GM21367 (cell line): ENCODE data around the gene COQ10A.
"Not testable (repeated sequence)": the region's sequence is repeated elsewhere in the genome, so short reads cannot be mapped to it uniquely, and the experiment has no call there.

Experiments used
- ATAC-seq: cut with Tn5 transposase; IDR thresholded peaks from one replicate; pipeline ENCODE4 v1.9.1; 2021; ENCODE audit not compliant: unreplicated experiment

COQ10A gene

GRCh38 chr12:56274299-56274698 is 7.6 kb downstream of the COQ10A start:
- ATAC-seq: no peak

- no peak for ATAC-seq
These were observed 12.2 kb downstream of the COQ10A start for GRCh38 chr12:56278905-56279304.

- ATAC-seq: no peak
These were observed 14.1 kb downstream of the COQ10A start for GRCh38 chr12:56280849-56281248.

GRCh38 chr12:56282030-56282429 is 15.3 kb downstream of the COQ10A start:
- ATAC-seq: no peak

- ATAC-seq: no peak
These were observed 15.8 kb downstream of the COQ10A start for GRCh38 chr12:56282579-56282978.

- not testable (repeated sequence) for ATAC-seq
These were observed 17.5 kb downstream of the COQ10A start for GRCh38 chr12:56284263-56284662.

- ATAC-seq: no peak
These were observed 19.5 kb downstream of the COQ10A start for GRCh38 chr12:56286044-56286830.

GRCh38 chr12:56288705-56289387 is 22.1 kb downstream of the COQ10A start:
- no peak for ATAC-seq

GRCh38 chr12:56293795-56294194 is 27.1 kb downstream of the COQ10A start:
- ATAC-seq: no peak

- no peak for ATAC-seq
These were observed 29.6 kb downstream of the COQ10A start for GRCh38 chr12:56296295-56296694.

- ATAC-seq: no peak
These were observed 30.7 kb downstream of the COQ10A start for GRCh38 chr12:56297400-56297799.

- ATAC-seq: no peak
These were observed 32.1 kb downstream of the COQ10A start for GRCh38 chr12:56298828-56299227.

GRCh38 chr12:56299308-56299852 is 32.6 kb downstream of the COQ10A start:
- ATAC-seq: no peak

- ATAC-seq: peak; percentile 91
These were observed 33.3 kb downstream of the COQ10A start, which contains the start of gene CS for GRCh38 chr12:56299853-56300643. Gene CS, minus strand, starts transcription at chr12:56300330. Its CDS starts 129 bp downstream, at chr12:56300201.

GRCh38 chr12:56300644-56301464 is 34.1 kb downstream of the COQ10A start:
- ATAC-seq: no peak

GRCh38 chr12:56304276-56304675 is 37.5 kb downstream of the COQ10A start:
- ATAC-seq: no peak

GRCh38 chr12:56304872-56305590 is 38.3 kb downstream of the COQ10A start:
- ATAC-seq: no peak

- ATAC-seq: no peak
These were observed 40.7 kb downstream of the COQ10A start for GRCh38 chr12:56307221-56307965.

GRCh38 chr12:56308714-56309113 is 42.0 kb downstream of the COQ10A start:
- no peak for ATAC-seq
